Right lung (tissue), 5 donors: Measurements from ENCODE around the gene CCDC74B. TPM values are rescaled to one million over a fixed set of nuclear protein-coding genes. Genes with fewer than 3 reads are reported as not detected.
"Not testable (repeated sequence)": the region's sequence is repeated elsewhere in the genome, so short reads cannot be mapped to it uniquely, and the experiment has no call there.

Experiments used
- DNase-seq, 2 donors: peaks; one replicate each; pipeline ENCODE4 v3.0.0-alpha.2; 2013
- polyA plus RNA-seq, 5 donors: library from polyadenylated mRNA; unstranded; fragments of 120-200 nt; gene quantifications; one replicate each; pipeline versions ENCODE4 v1.2.1 to v1.2.3, GENCODE V29; 2013; ENCODE audit warnings: inconsistent platforms in 1 of 5, low replicate concordance in 1 of 5; ENCODE audit not compliant: insufficient read length in 5 of 5, insufficient read depth in 1 of 5

The CCDC74B gene
- polyA plus RNA-seq, 5 donors: 3.6 to 5.5 (median 4.7) TPM

DNA sequence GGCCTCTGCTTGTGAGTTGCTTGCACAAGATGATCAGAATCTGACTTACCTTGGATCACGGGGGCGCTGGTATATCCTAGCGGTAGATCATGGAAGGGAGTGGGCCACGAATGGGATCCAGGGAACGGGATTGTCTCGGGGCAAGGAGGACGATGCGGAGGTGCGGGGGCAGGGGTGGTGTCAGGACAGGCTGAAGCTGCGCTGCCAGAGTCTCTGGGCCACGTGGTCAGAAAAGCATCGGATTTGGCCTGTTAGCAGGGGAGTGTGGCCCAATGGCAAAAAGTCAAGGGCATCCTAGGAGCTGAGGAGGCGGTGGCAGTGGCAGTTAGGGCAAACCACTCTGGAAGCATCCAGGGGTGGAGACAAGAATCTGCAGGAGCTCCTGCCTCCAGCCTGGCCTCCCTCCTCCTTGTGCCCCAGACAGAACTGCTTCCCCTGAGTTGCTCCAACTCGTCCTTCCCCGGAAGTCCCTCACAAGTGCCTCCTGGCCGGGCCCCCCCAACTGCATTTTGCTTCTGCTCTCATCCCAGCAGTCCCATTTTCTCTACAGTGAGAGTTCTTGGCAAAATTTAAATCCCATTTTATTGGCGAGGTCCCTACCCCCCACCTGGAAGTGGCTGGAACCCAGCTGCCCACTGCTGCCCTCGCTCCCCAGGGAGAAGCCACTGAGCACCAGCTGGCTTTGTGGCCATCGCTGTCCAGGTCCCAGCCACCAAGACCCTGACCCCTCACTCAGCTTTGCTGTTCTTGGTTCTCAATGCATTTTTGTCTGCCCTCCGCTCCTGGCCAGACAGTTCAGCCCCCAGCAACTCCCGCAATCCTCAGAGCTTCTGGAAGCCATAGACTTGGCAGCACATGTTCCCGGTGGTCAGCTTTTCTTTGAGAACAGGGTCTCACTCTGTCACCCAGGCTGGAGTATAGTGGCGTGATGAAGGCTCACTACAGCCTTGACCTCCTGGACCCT is 5.6 kb upstream of the CCDC74B start:
- DNase-seq: no peak

DNA sequence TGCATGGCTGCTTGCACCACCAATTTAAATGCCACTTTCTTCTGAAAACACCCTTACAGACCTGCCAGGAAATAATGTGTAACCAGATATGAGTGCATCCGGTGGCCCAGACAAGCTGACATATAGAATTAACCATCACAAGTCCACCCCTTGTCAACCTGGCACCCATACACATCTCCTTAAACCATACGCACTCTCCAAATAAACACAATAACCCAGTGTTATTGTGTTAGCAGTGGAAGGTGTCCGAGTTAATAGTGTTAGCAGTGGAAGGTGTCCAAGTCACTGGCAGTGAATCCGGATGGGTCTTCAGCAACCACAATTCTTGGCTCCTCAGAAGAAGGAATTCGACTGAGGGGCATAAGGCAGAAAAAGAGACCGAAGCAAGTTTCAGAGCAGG is 3.6 kb upstream of the CCDC74B start:
- DNase-seq: not testable (repeated sequence)

DNA sequence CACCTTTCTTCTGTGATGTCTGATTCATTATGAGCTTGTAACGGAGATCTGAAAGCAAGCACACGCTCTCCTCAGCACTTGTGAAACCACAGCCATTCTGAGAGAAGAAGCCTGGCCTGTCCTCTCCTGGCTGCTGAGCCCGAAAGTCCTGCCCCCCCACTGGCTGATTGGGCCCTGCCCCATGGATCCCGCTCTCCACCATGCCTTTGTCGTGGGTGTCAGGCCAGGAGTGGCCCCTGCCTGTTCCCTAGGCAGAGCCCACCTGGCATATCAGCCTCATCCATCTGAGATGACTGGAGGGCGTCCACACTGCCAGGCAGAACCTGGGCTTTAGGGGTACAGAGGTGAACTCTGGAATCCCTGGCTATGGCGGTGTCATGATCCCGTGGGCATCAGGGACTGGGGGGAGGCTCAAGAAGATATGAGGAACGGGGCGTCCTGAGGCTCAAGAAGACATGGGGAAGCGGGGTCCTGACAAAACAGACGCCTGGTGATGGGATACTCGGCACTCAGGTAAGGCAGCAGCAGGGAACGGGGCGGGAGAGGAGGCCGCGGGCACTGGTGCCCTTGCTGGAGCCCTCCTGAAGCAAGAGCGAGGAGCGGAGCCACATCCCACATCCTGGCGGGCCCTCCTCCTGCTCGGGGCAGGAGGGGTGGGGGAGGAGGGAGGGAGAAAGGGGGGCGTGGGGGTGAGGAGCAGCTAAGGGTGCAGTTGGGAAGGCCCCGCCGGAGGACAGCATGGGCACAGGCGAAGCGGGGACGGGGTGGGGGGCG is 1.5 kb downstream of the CCDC74B start:
- not testable (repeated sequence) for DNase-seq

DNA sequence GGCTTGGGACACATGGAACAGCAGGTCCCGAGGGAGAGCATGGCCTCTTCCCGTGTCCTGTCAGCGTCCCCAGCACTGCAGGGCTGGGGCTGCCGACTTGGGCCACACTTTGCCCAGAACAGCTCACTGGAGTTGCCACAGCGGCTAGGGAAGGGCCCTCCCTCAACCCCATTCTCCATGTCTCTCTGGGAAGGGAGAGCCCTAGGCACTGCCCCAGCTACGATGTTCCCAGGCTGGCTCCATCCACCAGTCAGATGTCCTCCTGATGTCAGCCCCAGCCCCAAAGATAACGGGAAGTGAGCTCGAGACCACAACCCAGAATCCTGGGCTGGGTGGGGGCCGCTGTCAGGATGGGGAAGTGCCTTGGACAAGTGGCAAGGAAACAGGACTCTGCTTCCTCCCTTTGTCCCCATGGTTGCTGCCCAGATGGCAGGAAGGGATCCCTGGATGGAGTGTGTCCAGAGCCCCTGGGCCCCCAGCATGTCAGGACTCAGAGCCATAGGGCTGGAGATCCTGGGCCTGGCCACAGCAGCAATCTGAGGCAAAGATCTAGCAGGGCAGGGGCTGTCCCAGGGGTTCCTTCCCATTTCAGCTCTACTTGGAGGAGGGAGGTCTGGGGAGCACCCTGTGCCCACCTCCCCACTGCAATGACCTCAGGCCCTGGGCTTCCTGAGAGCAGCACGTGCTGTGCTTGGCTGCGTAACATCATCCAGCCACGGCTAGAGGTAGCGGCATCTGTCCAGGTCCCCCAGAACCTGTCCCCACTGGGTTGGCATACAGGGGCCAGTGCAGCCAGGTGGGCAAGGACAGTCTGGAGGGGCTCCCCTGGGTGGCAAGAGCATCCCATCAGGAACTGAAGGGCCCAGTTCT is 2.3 kb downstream of the CCDC74B start:
- DNase-seq: not testable (repeated sequence)

DNA sequence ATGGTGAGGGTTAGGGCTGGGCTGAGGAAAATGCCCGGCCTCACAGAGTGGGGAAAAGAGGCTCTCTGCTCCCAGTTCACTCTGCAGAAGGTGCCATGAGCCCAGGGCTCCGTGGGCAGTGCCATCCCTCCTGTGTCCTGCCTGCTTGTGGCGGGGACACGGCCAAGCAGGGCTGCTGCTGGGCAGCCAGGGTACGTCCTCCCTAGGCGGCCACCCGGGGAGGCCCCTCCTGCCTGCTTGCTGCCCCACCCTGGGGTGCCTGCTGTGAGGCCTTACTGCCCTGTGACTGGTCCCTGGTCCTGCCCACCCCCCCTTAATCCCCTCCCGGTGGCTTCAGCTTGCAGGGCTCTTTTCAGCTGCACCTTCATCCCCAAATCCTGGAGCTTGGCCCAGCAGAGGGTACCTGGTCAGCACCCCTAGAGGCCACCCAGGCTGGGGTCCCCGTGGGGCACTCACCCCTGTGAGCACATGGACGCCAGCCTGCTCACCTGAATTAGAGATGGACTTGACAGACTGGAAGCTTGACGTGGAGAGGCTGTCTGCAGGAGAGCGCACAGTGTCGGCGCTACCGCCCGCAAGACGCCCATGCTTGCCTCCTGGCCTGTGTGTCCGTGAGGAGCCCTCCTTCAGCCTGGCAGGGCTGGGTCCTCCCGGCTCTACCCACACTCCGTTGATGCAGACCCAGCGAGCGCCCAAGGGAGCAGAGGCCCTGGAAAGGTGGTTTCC is 3.1 kb downstream of the CCDC74B start:
- DNase-seq: not testable (repeated sequence)

DNA sequence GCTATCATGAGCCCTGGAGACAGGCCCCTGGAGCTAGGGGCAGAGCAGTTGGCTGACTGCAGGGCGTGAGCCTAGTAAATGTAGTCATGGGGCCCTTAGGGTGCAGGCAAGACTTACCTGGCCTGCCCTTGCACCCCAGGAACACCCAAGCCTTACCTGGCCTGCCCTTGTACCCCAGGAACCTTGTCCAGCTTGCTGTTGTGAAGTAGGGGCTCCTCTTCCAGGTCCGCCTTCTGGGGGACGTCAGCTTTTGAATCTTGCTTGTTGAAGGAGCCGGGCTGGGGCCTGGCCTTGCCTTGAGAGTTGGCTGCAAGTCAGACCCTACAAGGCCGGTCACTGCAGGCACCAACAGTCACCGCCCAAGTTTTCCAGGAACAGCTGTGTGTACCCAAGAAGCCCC is 3.9 kb downstream of the CCDC74B start:
- not testable (repeated sequence) for DNase-seq

DNA sequence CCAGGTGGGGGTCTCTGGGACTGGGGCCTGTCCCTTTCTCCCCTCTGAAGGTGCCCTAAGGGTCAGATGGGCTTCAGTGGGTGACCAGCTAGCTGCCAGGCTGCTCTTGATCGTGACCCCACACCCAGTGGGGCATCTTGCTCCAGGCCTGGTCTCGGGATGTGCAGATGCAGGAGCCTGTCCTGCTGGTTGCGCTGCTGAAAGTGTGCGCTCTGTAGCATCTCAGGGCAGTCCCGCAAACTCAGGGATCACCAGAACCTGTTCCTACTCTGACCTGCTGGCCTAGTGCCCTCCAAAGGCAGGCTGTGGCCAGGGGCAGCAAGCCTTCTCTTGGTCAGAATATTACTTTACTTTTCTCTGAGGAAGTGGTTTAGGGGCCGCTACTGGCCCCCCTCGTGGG is 4.4 kb downstream of the CCDC74B start:
- DNase-seq: not testable (repeated sequence)

DNA sequence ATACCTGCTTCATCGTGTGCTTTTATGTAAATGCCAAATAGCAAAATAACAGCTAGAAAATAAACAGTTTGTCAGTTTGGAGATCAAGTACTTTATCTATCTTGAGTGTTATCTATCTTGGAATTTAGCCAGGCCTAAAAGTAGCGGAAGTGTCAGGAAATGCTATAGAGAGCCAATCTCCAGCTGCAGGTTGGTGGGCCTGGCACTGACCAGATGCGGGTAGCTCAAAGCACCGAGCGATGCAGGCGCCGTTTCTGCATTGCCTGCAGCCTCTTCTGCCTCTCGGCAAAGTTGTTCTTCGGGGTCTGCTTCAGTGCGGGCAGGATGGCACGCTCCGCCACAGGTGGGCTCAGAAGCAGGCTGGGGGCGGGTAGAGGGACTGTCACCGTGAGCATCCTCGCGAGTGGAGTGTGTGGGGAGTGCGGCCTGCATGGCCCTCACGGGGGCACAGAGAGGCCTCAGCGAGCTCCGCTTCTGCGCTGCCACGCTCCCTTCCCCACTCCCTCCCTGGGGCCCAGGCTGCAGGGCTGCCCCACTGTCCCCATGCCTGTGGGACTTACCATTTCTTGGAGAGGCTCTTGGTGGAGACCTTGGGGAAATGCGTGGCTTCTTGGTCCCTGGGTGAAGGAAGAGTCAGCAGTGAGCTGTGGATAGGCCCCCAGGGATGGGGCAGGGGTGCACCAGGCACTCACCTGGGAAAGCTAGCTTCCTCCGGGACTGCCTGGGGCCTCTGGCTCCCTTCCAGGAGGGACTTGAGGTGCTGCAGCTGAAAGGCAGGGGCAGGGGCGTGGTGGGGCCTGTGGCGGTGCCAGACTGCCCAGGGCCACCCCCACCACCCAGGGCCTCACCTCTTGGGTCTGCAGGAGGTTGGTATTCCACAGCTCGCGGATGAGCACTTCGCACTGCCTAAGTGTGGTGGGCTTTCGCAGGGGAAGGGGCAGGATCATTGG is 5.3 kb downstream of the CCDC74B start:
- not testable (repeated sequence) for DNase-seq

DNA sequence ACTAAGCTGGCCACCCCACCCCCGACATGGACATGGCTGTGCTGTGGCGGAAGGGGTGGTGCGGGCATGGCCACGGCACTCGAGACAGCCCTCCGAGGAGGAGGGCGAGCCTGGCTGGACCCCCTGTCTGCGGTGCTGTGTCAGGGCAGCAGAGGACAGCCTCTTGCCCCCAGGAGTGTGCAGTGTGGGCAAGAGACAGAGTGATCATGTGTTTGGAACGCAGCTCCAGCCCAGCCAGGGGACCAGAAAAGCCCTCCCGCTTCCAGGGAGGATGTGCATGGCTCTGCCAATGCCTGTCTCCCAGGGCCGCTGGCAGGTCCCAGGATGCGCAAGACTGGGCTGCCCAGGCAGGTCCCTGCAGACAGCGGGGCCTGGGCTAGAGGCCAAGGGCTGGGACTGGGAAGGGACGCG is 6.1 kb downstream of the CCDC74B start:
- DNase-seq: not testable (repeated sequence)

DNA sequence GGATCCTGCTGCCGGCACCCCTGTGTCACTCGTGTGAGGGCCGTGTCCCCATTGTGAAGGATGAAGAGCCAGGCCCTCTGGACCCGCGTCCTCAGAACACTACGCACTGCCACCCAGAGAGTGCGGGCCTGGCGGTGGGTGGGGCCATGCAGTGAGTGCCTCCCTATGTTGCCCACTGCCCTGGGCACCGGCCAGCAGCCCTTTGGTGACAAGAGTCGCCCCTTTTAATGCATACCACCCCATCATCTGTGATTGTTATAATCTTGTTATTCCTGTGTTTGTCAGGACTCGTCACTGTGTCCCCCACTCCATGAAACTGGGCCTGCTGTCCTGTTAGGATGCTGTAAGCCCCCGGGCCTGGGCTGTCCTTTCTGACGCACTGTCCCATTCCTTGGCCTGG is 6.6 kb downstream of the CCDC74B start:
- DNase-seq: not testable (repeated sequence)

DNA sequence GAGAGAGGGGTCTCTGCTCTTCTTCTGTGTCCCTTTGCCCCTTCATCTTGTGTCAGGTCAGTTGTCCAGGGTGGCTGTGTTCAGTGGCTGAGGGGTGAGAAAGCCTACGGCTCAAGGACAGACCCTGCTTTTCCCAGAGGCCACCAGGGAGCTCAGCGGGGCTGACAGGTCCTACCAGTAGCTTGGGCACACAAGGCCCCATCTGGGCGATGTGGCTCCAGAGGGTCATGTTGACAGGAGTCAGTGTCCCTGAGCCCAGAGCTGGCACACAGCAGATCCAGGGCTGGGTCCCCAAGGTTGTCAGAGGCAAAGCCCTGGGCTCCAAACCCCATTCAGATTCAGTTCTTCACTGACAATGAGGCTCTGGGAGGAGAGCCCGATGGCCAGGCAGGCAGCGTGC is 7.8 kb downstream of the CCDC74B start:
- not testable (repeated sequence) for DNase-seq

DNA sequence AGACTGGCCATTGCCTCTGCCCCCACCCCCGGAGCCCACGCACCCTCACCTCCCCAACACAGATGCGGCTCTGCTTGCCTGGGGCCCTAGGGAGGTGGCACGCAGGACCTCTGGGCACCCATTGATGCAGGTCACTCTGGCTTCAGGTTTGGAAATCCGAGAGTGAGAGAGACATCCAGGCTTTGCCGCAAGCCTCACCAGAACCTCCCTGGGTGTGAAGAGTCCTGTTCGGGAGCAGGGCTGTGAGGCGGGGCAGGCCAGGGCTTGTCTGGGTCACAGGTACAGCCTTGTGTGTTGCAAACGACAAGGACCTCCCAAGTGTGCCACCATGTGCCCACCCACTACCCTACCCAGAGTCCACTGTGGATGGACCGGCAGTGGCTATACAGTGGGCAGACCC is 8.4 kb downstream of the CCDC74B start:
- not testable (repeated sequence) for DNase-seq

DNA sequence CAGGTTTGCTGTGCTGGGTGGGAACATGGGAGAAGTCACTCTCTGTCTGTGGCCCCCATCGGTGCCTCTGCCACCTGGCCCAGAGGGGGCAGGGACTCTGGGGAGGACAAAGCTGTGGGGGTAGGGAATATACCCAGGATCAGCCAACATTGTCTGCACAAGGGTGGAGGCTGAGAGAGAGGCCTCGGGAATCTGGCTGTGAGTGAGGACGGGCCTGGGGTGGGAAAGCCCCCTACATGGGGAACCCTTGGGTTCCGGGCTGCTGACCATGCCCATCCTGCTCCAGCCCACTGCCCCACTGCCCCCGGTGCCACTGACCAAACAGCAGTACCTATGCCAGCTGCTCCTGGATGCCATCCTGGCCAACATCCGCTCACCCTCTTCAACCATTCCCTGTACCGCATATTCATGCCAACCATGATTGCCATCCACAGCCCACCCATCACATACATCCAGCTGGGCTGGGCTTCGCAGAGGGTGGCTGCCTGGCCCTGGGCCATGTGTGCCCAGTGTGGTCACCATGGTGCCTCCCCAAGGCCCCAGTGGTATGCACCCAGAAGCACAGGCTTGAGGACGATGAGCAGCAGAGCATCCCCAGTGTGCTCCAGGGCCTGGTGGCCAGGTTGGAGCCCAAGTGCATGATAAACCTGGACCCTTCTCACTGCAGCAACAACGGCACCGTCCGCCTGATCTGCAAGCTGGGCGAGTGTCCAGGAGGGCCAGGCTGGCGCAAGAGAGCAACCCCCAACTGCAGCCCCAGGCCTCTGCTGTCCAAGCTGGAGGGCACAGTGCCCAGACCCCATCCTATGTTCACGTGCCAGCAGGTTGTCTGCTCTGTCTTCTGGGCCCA is 9.0 kb downstream of the CCDC74B start:
- no peak for DNase-seq

DNA sequence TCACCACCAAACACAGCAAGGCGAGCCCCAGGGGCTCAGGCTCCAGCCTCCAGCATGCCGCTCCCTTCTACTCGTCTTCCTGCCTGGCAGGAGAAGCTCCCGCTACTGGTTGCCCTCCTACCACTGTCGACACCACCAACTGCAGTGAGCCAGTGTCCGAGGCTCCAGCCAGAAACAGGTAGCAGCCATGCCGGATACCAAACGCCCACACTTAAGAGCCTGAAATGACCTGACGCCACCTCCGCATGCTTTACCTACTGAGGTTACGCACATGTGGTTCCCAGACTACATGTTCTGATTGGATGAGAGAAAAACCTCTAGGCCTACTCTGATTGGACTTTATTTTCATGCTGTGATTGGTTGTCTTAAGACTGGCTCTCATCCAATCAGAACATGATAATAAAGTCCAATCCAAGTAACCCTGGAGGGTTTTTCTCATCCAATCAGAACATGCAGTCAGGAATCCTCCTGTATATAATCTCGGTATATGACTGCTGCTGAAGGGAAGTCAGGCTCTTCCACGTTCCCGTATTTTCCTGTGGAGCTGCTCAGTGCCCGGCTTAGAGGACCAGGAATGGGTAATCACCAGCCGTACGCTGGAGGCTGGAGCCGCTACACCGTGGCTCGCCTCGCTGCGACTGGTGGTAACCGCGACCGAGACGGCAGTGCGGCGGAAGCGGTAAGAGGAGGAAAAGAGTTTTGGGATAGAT is 15.6 kb downstream of the CCDC74B start, which contains the start of gene POTEF:
TSS of gene POTEF (minus strand) at position 103 of the 710 bp plus-strand sequence. CDS start 8,707 bp downstream, outside the sequence.
- DNase-seq: not testable (repeated sequence)

DNA sequence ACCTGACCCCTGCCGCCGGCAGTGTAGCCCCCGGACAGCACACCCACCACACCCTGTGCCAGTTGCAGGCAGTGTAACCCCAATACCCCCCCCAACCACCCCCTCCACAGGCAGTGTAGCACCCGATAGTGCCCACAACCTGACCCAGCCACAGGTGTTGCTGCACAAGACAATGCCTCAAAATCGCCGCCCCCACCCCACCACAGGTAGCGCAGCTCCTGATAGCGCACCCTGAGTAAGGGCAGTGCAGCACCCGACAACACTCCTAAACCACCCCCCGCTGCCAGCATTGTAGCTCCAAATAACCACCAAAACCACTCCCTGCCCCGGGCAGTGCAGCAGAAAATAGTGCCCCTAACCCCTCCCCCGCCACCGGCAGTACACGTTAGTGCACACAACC is 16.4 kb downstream of the CCDC74B start:
- not testable (repeated sequence) for DNase-seq

DNA sequence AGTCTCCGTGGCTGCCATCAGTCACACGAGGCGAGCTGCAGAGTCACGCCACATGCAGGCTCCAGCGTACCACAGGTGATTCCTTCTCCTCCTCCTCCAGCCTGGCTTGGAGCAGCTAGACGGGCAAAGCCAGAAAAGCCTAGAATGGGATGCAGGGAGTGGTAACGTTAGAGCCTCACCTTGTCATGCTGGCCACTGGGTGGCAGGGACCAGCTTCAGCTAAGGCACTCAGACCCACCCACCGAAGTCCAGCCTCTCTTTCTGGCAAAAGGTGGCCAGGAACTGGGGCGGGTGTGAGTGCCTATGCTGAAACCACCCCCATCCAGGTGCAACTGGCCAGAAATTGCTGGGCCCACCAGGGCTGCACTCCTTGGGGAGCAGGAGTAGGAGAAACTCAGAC is 17.2 kb downstream of the CCDC74B start:
- not testable (repeated sequence) for DNase-seq

DNA sequence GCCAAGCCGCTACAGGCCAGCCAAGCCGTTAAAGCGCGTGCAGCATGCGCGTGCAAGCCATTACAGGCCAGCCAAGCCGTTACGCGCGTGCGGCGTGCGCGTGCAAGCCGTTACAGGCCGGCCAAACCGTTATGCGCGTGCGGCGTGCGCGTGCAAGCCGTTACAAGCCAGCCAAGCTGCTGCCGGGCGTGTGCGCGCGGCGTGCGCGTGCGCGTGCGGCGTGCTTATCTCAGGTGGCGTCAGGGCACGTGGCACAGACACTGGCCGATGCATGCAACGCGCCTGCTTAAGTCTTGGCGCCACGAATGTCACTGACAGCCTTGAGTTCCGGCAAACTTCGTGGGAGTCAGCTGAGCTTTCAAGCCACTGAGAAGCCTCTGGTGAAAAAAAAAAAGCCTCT is 24.0 kb downstream of the CCDC74B start:
- not testable (repeated sequence) for DNase-seq
